Endothelial cell of umbilical vein (primary cell): ENCODE results near the gene PCGF3. TPM values are rescaled to one million over a fixed set of nuclear protein-coding genes. Genes with fewer than 3 reads are reported as not detected.

ENCODE experiments used
- BruUV-seq: library from RNA; stranded (reverse); fragments of 400-500 nt; replicated peaks from 2 replicates; lab custom pipeline; 2021; lab: Mats Ljungman, UMichigan
- CTCF ChIA-PET: fragments of 300-600, 350-600 bp; sonication (Branson Sonifier 250); formaldehyde crosslinking; loops from one replicate; lab custom pipeline; 2021; ENCODE audit warnings: antibody characterized with exemption, inconsistent platforms; lab: Charles Lee
- POLR2A ChIA-PET: fragments of 300-600, 350-600 bp; sonication (Branson Sonifier 250); formaldehyde crosslinking; loops from one replicate; lab custom pipeline; 2021; ENCODE audit warnings: antibody characterized with exemption, inconsistent platforms; lab: Charles Lee
- DNase-seq: peaks from one replicate; pipeline ENCODE4 v3.0.0-alpha.2; 2011; ENCODE audit warnings: low read depth, low spot score
- FAIRE-seq: peaks from 2 replicates; lab custom pipeline; 2011; peaks lifted over from hg19 to GRCh38; lab: Jason Lieb, UNC
- H2AFZ ChIP-seq: 2 replicates; pipeline ENCODE4 v1.6.0; 2012; ENCODE audit warnings: low read depth, low read length, control low read depth, inconsistent platforms
- H3K27ac ChIP-seq: 2 replicates; pipeline ENCODE4 v1.5.1; 2011; ENCODE audit warnings: low read depth, mild to moderate bottlenecking, control low read depth, low read length, moderate library complexity; ENCODE audit not compliant: insufficient read depth
- H3K27me3 ChIP-seq, 2 experiments: 2 replicates each; pipeline versions ENCODE4 v1.6.0 to v1.6.1; 2011; ENCODE audit warnings: low read length in 2 of 2, mixed read lengths in 1 of 2; ENCODE audit not compliant: control insufficient read depth in 2 of 2, insufficient read depth in 2 of 2
- H3K36me3 ChIP-seq, 2 experiments: 2 replicates in 1 of 2; 3 replicates in 1 of 2; pipeline ENCODE4 v1.5.1; 2011; ENCODE audit warnings: low read length in 2 of 2, mild to moderate bottlenecking in 1 of 2, moderate library complexity in 1 of 2; ENCODE audit not compliant: control insufficient read depth in 2 of 2, insufficient read depth in 2 of 2; ENCODE audit errors: extremely low read depth in 1 of 2
- H3K4me1 ChIP-seq: 3 replicates; pipeline ENCODE4 v1.5.1; 2011; ENCODE audit warnings: mild to moderate bottlenecking, low read length; ENCODE audit not compliant: control insufficient read depth, insufficient read depth; ENCODE audit errors: extremely low read depth
- H3K4me2 ChIP-seq: 2 replicates; pipeline ENCODE4 v1.6.1; 2011; ENCODE audit warnings: low read length, control low read depth, mixed read lengths; ENCODE audit not compliant: insufficient read depth
- H3K4me3 ChIP-seq, 3 experiments: fragments of 200-600 bp in 1 of 3; sonication (generic), shearing (Covaris generic) in 1 of 3; replicated peaks in 1 of 3; 2 replicates each; pipeline ENCODE4 v1.5.1; 2011 to 2016; ENCODE audit warnings: control low read depth in 3 of 3, low read length in 3 of 3, mild to moderate bottlenecking in 2 of 3, inconsistent platforms in 1 of 3, low read depth in 1 of 3, moderate library complexity in 1 of 3; ENCODE audit not compliant: insufficient read depth in 1 of 3
- H3K79me2 ChIP-seq: 2 replicates; pipeline ENCODE4 v1.6.0; 2012; ENCODE audit warnings: low read length, inconsistent platforms; ENCODE audit not compliant: control insufficient read depth, insufficient read depth
- H3K9ac ChIP-seq: replicated peaks from 2 replicates; pipeline ENCODE3; 2011; ENCODE audit warnings: low read length, control low read depth; ENCODE audit not compliant: insufficient read depth; ENCODE audit errors: extremely low read depth
- H3K9me1 ChIP-seq: replicated peaks from 3 replicates; pipeline ENCODE4 v1.6.0; 2011; ENCODE audit warnings: mild to moderate bottlenecking, low read length; ENCODE audit not compliant: control insufficient read depth, insufficient read depth; ENCODE audit errors: extremely low read depth
- H3K9me3 ChIP-seq: replicated peaks from 2 replicates; pipeline ENCODE4 v1.5.1; 2012; ENCODE audit warnings: low read length, inconsistent platforms; ENCODE audit not compliant: control insufficient read depth, insufficient read depth
- H4K20me1 ChIP-seq: replicated peaks from 2 replicates; pipeline ENCODE3; 2011; ENCODE audit warnings: mild to moderate bottlenecking, low read length; ENCODE audit not compliant: control insufficient read depth, insufficient read depth; ENCODE audit errors: extremely low read depth
- EZH2 ChIP-seq: IDR thresholded peaks from 2 replicates; pipeline ENCODE4 v1.6.1; 2012; ENCODE audit warnings: borderline replicate concordance, low read depth, mild to moderate bottlenecking, moderate library complexity, low read length, inconsistent platforms; ENCODE audit not compliant: severe bottlenecking
- FOS ChIP-seq: IDR thresholded peaks from 2 replicates; pipeline ENCODE4 v1.6.1; 2011; ENCODE audit warnings: mild to moderate bottlenecking, low read length, moderate library complexity, borderline replicate concordance; ENCODE audit not compliant: insufficient read depth
- GATA2 ChIP-seq: IDR thresholded peaks from 2 replicates; pipeline ENCODE4 v1.7.0; 2011; ENCODE audit warnings: low read depth, mild to moderate bottlenecking, moderate library complexity, mixed read lengths, low read length; ENCODE audit not compliant: insufficient read length, insufficient read depth
- JUN ChIP-seq: IDR thresholded peaks from 2 replicates; pipeline ENCODE4 v1.6.1; 2011; ENCODE audit warnings: borderline replicate concordance, low read depth; ENCODE audit not compliant: insufficient read length, insufficient read depth
- MYC ChIP-seq: IDR thresholded peaks from one replicate; pipeline ENCODE4 v1.6.1; 2011; ENCODE audit warnings: mild to moderate bottlenecking, low read depth, low read length
- POLR2A ChIP-seq: IDR thresholded peaks from 2 replicates; pipeline ENCODE4 v1.6.1; 2012; ENCODE audit warnings: low read depth, mild to moderate bottlenecking, control low read depth, low read length
- POLR2AphosphoS5 ChIP-seq: IDR thresholded peaks from 2 replicates; pipeline ENCODE4 v1.6.1; 2012; ENCODE audit warnings: low read depth, mild to moderate bottlenecking, control low read depth, low read length, moderate library complexity; ENCODE audit not compliant: insufficient read depth
- dilution Hi-C: fragments of 300-500 bp; cut with MboI; formaldehyde crosslinking; loops from one replicate; pipeline ENCODE4 v1.15.0; 2019; ENCODE audit warnings: low sequenced_read_pairs; ENCODE audit not compliant: extremely low pct_ligation_motif_present
- intact Hi-C: fragments of 100-400 bp; cut with micrococcal nuclease; formaldehyde crosslinking; loops from one replicate; pipeline ENCODE4 v1.10.0; 2022
- polyA plus RNA-seq, 4 experiments: library from polyadenylated mRNA; depleted of rRNA in 3 of 4; stranded (reverse) in 3 of 4; unstranded in 1 of 4; fragments of >200 nt; gene quantifications; 2 replicates each; pipeline versions ENCODE4 v1.2.1 to v1.2.3, GENCODE V29; 2011 to 2012; ENCODE audit warnings: missing spikeins in 1 of 4
- total RNA-seq: library from RNA; stranded (reverse); gene quantifications from 2 replicates; pipeline ENCODE4 v1.2.3, GENCODE V29; 2021
- TF ChIP-seq, protein P1 (sequence below): IDR thresholded peaks from 2 replicates; pipeline ENCODE4 v1.6.1; 2011; ENCODE audit not compliant: insufficient read depth, insufficient read length
- TF ChIP-seq, protein P2 (sequence below), 2 donors: IDR thresholded peaks; 1 replicate in 1 of 2; 2 replicates in 1 of 2; pipeline ENCODE4 v1.5.1; 2011; ENCODE audit warnings: low read length in 2 of 2, mild to moderate bottlenecking in 2 of 2, moderate library complexity in 2 of 2, control low read depth in 1 of 2, inconsistent platforms in 1 of 2, low read depth in 1 of 2; ENCODE audit not compliant: insufficient read depth in 1 of 2; ENCODE audit errors: extremely low read depth in 1 of 2

PCGF3 gene
- total and polyA plus RNA-seq, 2 donors (not counting 3 experiments of a cell fraction or from before 2014, with no cell fraction given), result 70.2 to 91.8 TPM

DNA sequence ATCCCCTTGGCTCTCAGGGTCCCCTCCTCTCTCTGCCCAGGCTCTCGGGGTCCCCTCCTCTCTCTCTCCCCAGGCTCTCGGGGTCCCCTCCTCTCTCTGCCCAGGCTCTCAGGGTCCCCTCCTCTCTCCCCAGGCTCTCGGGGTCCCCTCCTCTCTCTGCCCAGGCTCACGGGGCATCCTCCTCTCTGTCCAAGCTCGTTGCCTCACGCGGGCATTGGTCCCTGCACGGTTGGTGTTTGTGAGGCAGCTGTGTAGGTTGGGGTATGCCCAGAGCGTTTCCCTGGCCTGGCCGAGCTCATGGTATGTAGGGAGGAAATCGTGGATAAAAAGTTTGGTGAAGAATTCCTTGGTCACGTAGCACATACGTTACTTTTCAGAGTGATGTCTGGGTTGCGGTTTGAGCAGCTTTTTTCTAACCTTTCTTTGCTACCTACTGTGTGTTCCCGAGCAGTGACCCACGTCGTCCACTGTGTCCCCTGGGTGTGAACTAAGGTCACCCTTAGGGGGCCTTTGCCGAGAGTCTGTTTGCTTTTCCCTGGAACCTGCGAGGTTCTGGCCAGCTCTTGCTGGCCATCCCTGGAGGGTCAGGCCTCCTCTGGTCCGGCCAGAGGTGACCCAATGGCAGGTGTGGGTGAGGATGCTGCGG lies 36.6 kb downstream of the PCGF3 start:
- Histone ChIP-seq H3K9me1 (no peaks in the 10 kb centered on the region), H3K4me1 (no peaks in the 10 kb centered on the region), H3K9me3 (no peaks in the 10 kb centered on the region), H2AFZ (no peak overlapping the region), H3K4me3 (no peak overlapping the region), H3K27ac (no peak overlapping the region), H3K4me2 (no peak overlapping the region), H4K20me1 (peaks cover 3% of the 10 kb centered on the region), H3K79me2 (no peaks in the 10 kb centered on the region), H3K36me3 (peaks cover 9 to 24% of the 10 kb centered on the region in 2 experiments), H3K27me3 (no peaks in the 10 kb centered on the region), H3K9ac (no peak overlapping the region)
- FAIRE-seq, result no peak
- DNase-seq, result no peak
- intact Hi-C loops, result loop anchor here (5.0 kb wide), 1 partner anchor 245 kb away; the partner anchor contains the start of gene IDUA
- BruUV-seq, result no TSS peak
- dilution Hi-C loops, result no loop called here
- ChIA-PET CTCF (interaction anchor here (0.7 to 2.7 kb wide), 20 partner anchors 8 to 263 kb away, joined by 3 to 35 read pairs (median 5); partner anchors contain the start of genes GAK, IDUA and TMEM175), POLR2A (no interaction called here)
- TF ChIP-seq, protein P1, sequence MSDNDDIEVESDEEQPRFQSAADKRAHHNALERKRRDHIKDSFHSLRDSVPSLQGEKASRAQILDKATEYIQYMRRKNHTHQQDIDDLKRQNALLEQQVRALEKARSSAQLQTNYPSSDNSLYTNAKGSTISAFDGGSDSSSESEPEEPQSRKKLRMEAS, result no peak
- TF ChIP-seq FOS, result no peak
- no peak for TF ChIP-seq GATA2
- no peak for TF ChIP-seq POLR2AphosphoS5
- TF ChIP-seq POLR2A, result no peak
- TF ChIP-seq JUN, result no peak
- TF ChIP-seq MYC, result no peak
- TF ChIP-seq, protein P2, sequence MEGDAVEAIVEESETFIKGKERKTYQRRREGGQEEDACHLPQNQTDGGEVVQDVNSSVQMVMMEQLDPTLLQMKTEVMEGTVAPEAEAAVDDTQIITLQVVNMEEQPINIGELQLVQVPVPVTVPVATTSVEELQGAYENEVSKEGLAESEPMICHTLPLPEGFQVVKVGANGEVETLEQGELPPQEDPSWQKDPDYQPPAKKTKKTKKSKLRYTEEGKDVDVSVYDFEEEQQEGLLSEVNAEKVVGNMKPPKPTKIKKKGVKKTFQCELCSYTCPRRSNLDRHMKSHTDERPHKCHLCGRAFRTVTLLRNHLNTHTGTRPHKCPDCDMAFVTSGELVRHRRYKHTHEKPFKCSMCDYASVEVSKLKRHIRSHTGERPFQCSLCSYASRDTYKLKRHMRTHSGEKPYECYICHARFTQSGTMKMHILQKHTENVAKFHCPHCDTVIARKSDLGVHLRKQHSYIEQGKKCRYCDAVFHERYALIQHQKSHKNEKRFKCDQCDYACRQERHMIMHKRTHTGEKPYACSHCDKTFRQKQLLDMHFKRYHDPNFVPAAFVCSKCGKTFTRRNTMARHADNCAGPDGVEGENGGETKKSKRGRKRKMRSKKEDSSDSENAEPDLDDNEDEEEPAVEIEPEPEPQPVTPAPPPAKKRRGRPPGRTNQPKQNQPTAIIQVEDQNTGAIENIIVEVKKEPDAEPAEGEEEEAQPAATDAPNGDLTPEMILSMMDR (IDR thresholded peaks at IDR 0.05; ENCODE audit: extremely low read depth in 1 of 2, insufficient read depth in 1 of 2, low read depth in 1 of 2, low read length in 2 of 2), result no peak
- TF ChIP-seq EZH2, result no peak
